H1 (cell line): ENCODE measurements around the gene ARHGAP27. TPM values are rescaled to one million over a fixed set of nuclear protein-coding genes. Genes with fewer than 3 reads are reported as not detected.

Source experiments
- CTCF ChIA-PET: fragments of 300-600 bp; sonication (Branson Sonifier 250); formaldehyde crosslinking; loops from one replicate; lab custom pipeline; 2021; ENCODE audit not compliant: partially characterized antibody; lab: Charles Lee
- POLR2A ChIA-PET: fragments of 300-600 bp; sonication (Branson Sonifier 250); formaldehyde crosslinking; loops from one replicate; lab custom pipeline; 2021; ENCODE audit warnings: inconsistent platforms; ENCODE audit not compliant: partially characterized antibody; lab: Charles Lee
- DNase-seq, 2 experiments: peaks; one replicate each; pipeline versions ENCODE4 v3.0.0 to v3.0.0-alpha.2; 2010 to 2022; ENCODE audit warnings: low spot score in 2 of 2, low read depth in 1 of 2, mixed read lengths in 1 of 2
- FAIRE-seq: peaks from 2 replicates; lab custom pipeline; 2011; peaks lifted over from hg19 to GRCh38; lab: Jason Lieb, UNC
- H2AFZ ChIP-seq: 2 replicates; pipeline ENCODE4 v1.8.1; 2012; ENCODE audit warnings: low read length, inconsistent platforms
- H2AK5ac ChIP-seq: 2 replicates; pipeline ENCODE4 v1.6.1; 2013; ENCODE audit warnings: low read depth, low read length
- H2BK120ac ChIP-seq: replicated peaks from 2 replicates; pipeline ENCODE3; 2013; ENCODE audit warnings: low read depth, low read length, inconsistent platforms
- H2BK12ac ChIP-seq: 2 replicates; pipeline ENCODE4 v1.6.1; 2013; ENCODE audit warnings: low read depth, low read length
- H2BK15ac ChIP-seq: 2 replicates; pipeline ENCODE4 v1.6.1; 2013; ENCODE audit warnings: low read length
- H2BK20ac ChIP-seq: 2 replicates; pipeline ENCODE4 v1.6.1; 2013; ENCODE audit warnings: low read length
- H2BK5ac ChIP-seq: 2 replicates; pipeline ENCODE4 v1.6.1; 2013; ENCODE audit warnings: low read depth, low read length
- H3K14ac ChIP-seq: 2 replicates; pipeline ENCODE4 v1.6.1; 2013; ENCODE audit warnings: inconsistent platforms; ENCODE audit not compliant: insufficient read length
- H3K18ac ChIP-seq: 2 replicates; pipeline ENCODE4 v1.6.1; 2013; ENCODE audit warnings: low read length; ENCODE audit errors: extremely low read depth
- H3K23ac ChIP-seq: 2 replicates; pipeline ENCODE4 v1.6.1; 2013; ENCODE audit warnings: inconsistent platforms; ENCODE audit not compliant: insufficient read length
- H3K23me2 ChIP-seq: 2 replicates; pipeline ENCODE4 v1.6.1; 2013; ENCODE audit warnings: low read depth, low read length
- H3K27ac ChIP-seq: 2 replicates; pipeline ENCODE4 v1.6.1; 2011; ENCODE audit warnings: low read depth, low read length, inconsistent platforms
- H3K27me3 ChIP-seq, 4 experiments: replicated peaks in 1 of 4; 1 replicate in 1 of 4; 2 replicates in 3 of 4; pipeline versions ENCODE4 v1.6.1 to v1.8.1; 2011 to 2013; ENCODE audit warnings: low read length in 3 of 4, mild to moderate bottlenecking in 3 of 4, inconsistent platforms in 2 of 4, mixed read lengths in 2 of 4, moderate library complexity in 1 of 4; ENCODE audit not compliant: control insufficient read depth in 3 of 4, insufficient read depth in 3 of 4; ENCODE audit errors: extremely low read depth in 1 of 4
- H3K36me3 ChIP-seq, 4 experiments: 2 replicates each; pipeline versions ENCODE4 v1.6.1 to v1.8.1; 2011 to 2013; ENCODE audit warnings: mild to moderate bottlenecking in 4 of 4, low read length in 3 of 4, moderate library complexity in 2 of 4, control low read depth in 1 of 4, inconsistent platforms in 1 of 4; ENCODE audit not compliant: insufficient read depth in 4 of 4, control insufficient read depth in 2 of 4
- H3K4ac ChIP-seq: replicated peaks from 2 replicates; pipeline ENCODE3; 2013; ENCODE audit warnings: low read length, low read depth, mixed read lengths, inconsistent platforms; ENCODE audit not compliant: insufficient read length
- H3K4me1 ChIP-seq, 4 experiments: replicated peaks in 1 of 4; 1 replicate in 1 of 4; 2 replicates in 3 of 4; pipeline versions ENCODE4 v1.6.1 to v1.8.1; 2011 to 2013; ENCODE audit warnings: low read length in 3 of 4, inconsistent platforms in 2 of 4, mixed read lengths in 1 of 4; ENCODE audit not compliant: insufficient read depth in 4 of 4, control insufficient read depth in 3 of 4
- H3K4me2 ChIP-seq, 2 experiments: 2 replicates each; pipeline versions ENCODE4 v1.6.1 to v1.8.1; 2011 to 2013; ENCODE audit warnings: low read depth in 2 of 2, low read length in 2 of 2, control low read depth in 1 of 2, inconsistent platforms in 1 of 2, mild to moderate bottlenecking in 1 of 2; ENCODE audit not compliant: insufficient read depth in 1 of 2
- H3K4me3 ChIP-seq, 4 experiments: fragments of 200-600, 300-600 bp in 1 of 4; sonication (generic), shearing (Covaris generic), sonication (Bioruptor Twin) in 1 of 4; 2 replicates each; pipeline versions ENCODE4 v1.5.1 to v1.8.1; 2011 to 2016; ENCODE audit warnings: low read length in 4 of 4, low read depth in 3 of 4, control low read depth in 2 of 4, inconsistent platforms in 2 of 4, mild to moderate bottlenecking in 2 of 4, mixed read lengths in 1 of 4, moderate library complexity in 1 of 4; ENCODE audit not compliant: insufficient read depth in 2 of 4; ENCODE audit errors: extremely low read depth in 1 of 4
- H3K56ac ChIP-seq: replicated peaks from 2 replicates; pipeline ENCODE3; 2013; ENCODE audit warnings: low read depth, mild to moderate bottlenecking, mixed read lengths, low read length, inconsistent platforms; ENCODE audit not compliant: insufficient read length
- H3K79me1 ChIP-seq: 2 replicates; pipeline ENCODE4 v1.6.1; 2013; ENCODE audit warnings: low read depth, low read length, control low read depth
- H3K79me2 ChIP-seq, 2 experiments: 2 replicates each; pipeline versions ENCODE4 v1.6.1 to v1.8.1; 2012 to 2013; ENCODE audit warnings: low read length in 2 of 2, mild to moderate bottlenecking in 2 of 2, inconsistent platforms in 1 of 2; ENCODE audit not compliant: insufficient read depth in 2 of 2, control insufficient read depth in 1 of 2
- H3K9ac ChIP-seq, 4 experiments: replicated peaks in 1 of 4; 1 replicate in 1 of 4; 2 replicates in 3 of 4; pipeline versions ENCODE4 v1.6.1 to v1.8.1; 2011 to 2013; ENCODE audit warnings: low read depth in 3 of 4, low read length in 3 of 4, control low read depth in 2 of 4, mild to moderate bottlenecking in 2 of 4, moderate library complexity in 2 of 4, inconsistent platforms in 1 of 4; ENCODE audit errors: extremely low read depth in 1 of 4
- H3K9me3 ChIP-seq, 2 experiments: 2 replicates each; pipeline versions ENCODE4 v1.6.1 to v1.8.1; 2012 to 2013; ENCODE audit warnings: mild to moderate bottlenecking in 2 of 2, moderate library complexity in 2 of 2, control low read depth in 1 of 2, inconsistent platforms in 1 of 2, low read depth in 1 of 2, low read length in 1 of 2, mixed read lengths in 1 of 2; ENCODE audit not compliant: insufficient read depth in 2 of 2
- H4K20me1 ChIP-seq, 2 experiments: replicated peaks in 1 of 2; 2 replicates each; pipeline versions ENCODE3 to v1.8.1; 2011 to 2013; ENCODE audit warnings: inconsistent platforms in 2 of 2, low read length in 2 of 2, mild to moderate bottlenecking in 1 of 2; ENCODE audit not compliant: insufficient read depth in 2 of 2, control insufficient read depth in 1 of 2
- H4K5ac ChIP-seq: 2 replicates; pipeline ENCODE4 v1.6.1; 2013; ENCODE audit warnings: low read length, low read depth, mixed read lengths, inconsistent platforms; ENCODE audit not compliant: insufficient read length
- H4K8ac ChIP-seq: 2 replicates; pipeline ENCODE4 v1.8.0; 2013; ENCODE audit warnings: mild to moderate bottlenecking, moderate library complexity, low read length, inconsistent platforms; ENCODE audit not compliant: insufficient read depth; ENCODE audit errors: extremely low read depth
- H4K91ac ChIP-seq: replicated peaks from 2 replicates; pipeline ENCODE3; 2013; ENCODE audit warnings: low read length, mixed read lengths, inconsistent platforms; ENCODE audit not compliant: insufficient read length
- CREB1 ChIP-seq: IDR thresholded peaks from 2 replicates; pipeline ENCODE4 v1.6.1; 2012; ENCODE audit warnings: inconsistent platforms
- EGR1 ChIP-seq: IDR thresholded peaks from 2 replicates; pipeline ENCODE4 v1.6.1; 2011; ENCODE audit warnings: low read depth, low read length, borderline replicate concordance
- GABPA ChIP-seq: IDR thresholded peaks from 2 replicates; pipeline ENCODE4 v1.6.1; 2011; ENCODE audit warnings: mild to moderate bottlenecking, low read length, moderate library complexity, borderline replicate concordance; ENCODE audit not compliant: insufficient read depth
- JUN ChIP-seq: IDR thresholded peaks from 2 replicates; pipeline ENCODE4 v1.6.1; 2011; ENCODE audit warnings: low read depth, mild to moderate bottlenecking, improper control_type of control experiment, low read length
- KDM4A ChIP-seq: IDR thresholded peaks from one replicate; pipeline ENCODE4 v1.7.1; 2012; ENCODE audit warnings: low read depth, mild to moderate bottlenecking, moderate library complexity, low read length, inconsistent platforms; ENCODE audit not compliant: severe bottlenecking
- SP1 ChIP-seq: IDR thresholded peaks from 2 replicates; pipeline ENCODE4 v1.6.1; 2011; ENCODE audit warnings: low read depth, low read length
- SRF ChIP-seq: IDR thresholded peaks from 2 replicates; pipeline ENCODE4 v1.6.1; 2011; ENCODE audit warnings: mild to moderate bottlenecking, low read depth, low read length, moderate library complexity
- SUZ12 ChIP-seq: fragments of 200-600 bp; sonication (generic); IDR thresholded peaks from 2 replicates; pipeline ENCODE4 v1.6.1; 2012; ENCODE audit warnings: mild to moderate bottlenecking, inconsistent platforms, low read length, moderate library complexity, mixed read lengths
- TBP ChIP-seq: IDR thresholded peaks from 2 replicates; pipeline ENCODE4 v1.6.1; 2011; ENCODE audit warnings: low read depth, low read length, improper control_type of control experiment
- TCF12 ChIP-seq: IDR thresholded peaks from 2 replicates; pipeline ENCODE4 v1.6.1; 2011; ENCODE audit warnings: low read depth, mild to moderate bottlenecking, low read length
- YY1 ChIP-seq: IDR thresholded peaks from 2 replicates; pipeline ENCODE4 v1.6.1; 2011; ENCODE audit warnings: low read depth, mild to moderate bottlenecking, low read length
- ZNF274 ChIP-seq: IDR thresholded peaks from 2 replicates; pipeline ENCODE4 v1.7.0; 2012; ENCODE audit warnings: low read length, borderline replicate concordance; ENCODE audit errors: extremely low read depth
- WGBS, 2 experiments: shearing (Covaris generic) in 1 of 2; methylation state at CpG; one replicate each; pipeline versions ENCODE4 v1.1.6 to v1.1.7; 2013 to 2015; ENCODE audit warnings: low lambda C conversion rate in 2 of 2, mixed read lengths in 2 of 2, inconsistent platforms in 1 of 2, low coverage in 1 of 2, missing lambda C conversion rate in 1 of 2; ENCODE audit not compliant: insufficient replicate concordance in 2 of 2, insufficient coverage in 1 of 2, insufficient read length in 1 of 2; ENCODE audit errors: extremely low coverage in 1 of 2, missing lambda C conversion rate in 1 of 2; 5-methylcytosine and 5-hydroxymethylcytosine counted together
- polyA plus RNA-seq, 7 experiments: library from polyadenylated mRNA; depleted of rRNA in 3 of 7; stranded (reverse) in 5 of 7; unstranded in 2 of 7; fragments of >200 nt in 5 of 7; fragments of 200-250 nt in 2 of 7; gene quantifications; 1 replicate in 5 of 7; 2 replicates in 1 of 7; 4 replicates in 1 of 7; pipeline versions ENCODE4 v1.2.1 to v1.2.3, GENCODE V29; 2011 to 2013; ENCODE audit warnings: missing spikeins in 2 of 7, mixed read lengths in 2 of 7
- total RNA-seq: library from RNA; stranded (reverse); fragmentation: NEBNext Ultra II Directional; extraction: Animal tissue kit (Norgen Biotek cat#: 25700); gene quantifications from 2 replicates; pipeline ENCODE4 v1.2.1, GENCODE V29; 2021
- TF ChIP-seq, protein P1 (sequence below), 3 experiments: IDR thresholded peaks; 1 replicate in 2 of 3; 2 replicates in 1 of 3; pipeline versions ENCODE4 v1.5.1 to v1.6.1; 2011; ENCODE audit warnings: low read length in 3 of 3, mild to moderate bottlenecking in 3 of 3, inconsistent platforms in 2 of 3, low read depth in 1 of 3, moderate library complexity in 1 of 3; ENCODE audit not compliant: insufficient read depth in 1 of 3; ENCODE audit errors: control extremely low read depth in 1 of 3

ARHGAP27 gene
- total and polyA plus RNA-seq, 2 of the 8 experiments (the other 6 are each of a cell fraction or from before 2014, with no cell fraction given): 11.6 to 13.1 TPM

DNA sequence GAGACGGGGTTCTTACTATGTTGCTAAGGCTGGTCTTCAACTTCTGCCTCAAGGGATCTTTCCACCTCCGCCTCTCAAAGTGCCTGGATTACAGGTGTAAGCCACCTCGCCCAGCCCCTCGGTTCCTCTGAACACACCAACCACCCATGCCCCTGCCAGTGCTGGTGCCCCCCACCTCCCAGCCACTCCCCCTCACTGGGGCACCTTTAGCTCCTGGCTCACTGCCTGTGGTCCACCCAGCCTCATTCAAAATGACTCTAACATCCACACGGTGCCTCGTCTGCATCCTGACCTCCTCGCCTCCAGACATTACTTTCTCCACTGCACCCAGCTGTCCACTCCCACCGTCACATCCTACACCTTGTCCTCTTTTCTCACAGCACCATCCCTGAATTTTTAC, 55.3 kb downstream of the ARHGAP27 start:
- Histone ChIP-seq H3K9ac (no peak overlapping the region), H3K36me3 (no peaks in the 10 kb centered on the region), H3K79me2 (no peaks in the 10 kb centered on the region), H2BK20ac (0 out of 2 replicates have a peak overlapping the region, but pooled peaks have one; percentile 6), H4K5ac (no peak overlapping the region), H3K18ac (no peak overlapping the region), H3K79me1 (no peaks in the 10 kb centered on the region), H3K23ac (no peak overlapping the region), H2BK12ac (peak overlapping the region; percentile 68; the same call in 1 of the 2 replicates), H3K9me3 (no peaks in the 10 kb centered on the region), H4K91ac (no peak overlapping the region), H3K27me3 (no peaks in the 10 kb centered on the region), H3K56ac (no peak overlapping the region), H2BK5ac (no peak overlapping the region; the same call in 1 of the 2 replicates), H3K4me3 (no peak overlapping the region), H3K4me1 (peaks cover 3 to 22% (median 12%) of the 10 kb centered on the region in 4 experiments), H2AK5ac (no peak overlapping the region), H3K23me2 (no peaks in the 10 kb centered on the region), H4K8ac (no peak overlapping the region), H3K14ac (no peak overlapping the region), H4K20me1 (no peaks in the 10 kb centered on the region), H3K27ac (no peak overlapping the region), H2BK120ac (no peak overlapping the region), H2BK15ac (no peak overlapping the region), H3K4ac (no peak overlapping the region), H3K4me2 (no peak overlapping the region), H2AFZ (no peak overlapping the region)
- DNase-seq (no peak), FAIRE-seq (no peak)
- ChIA-PET POLR2A (interaction anchor here (1.8 kb wide), 1 partner anchor 10 kb away, joined by 5 read pairs; no protein-coding TSS in a partner anchor), CTCF (interaction anchor here (0.7 to 6.0 kb wide), 12 partner anchors 7 to 242 kb away, joined by 3 to 50 read pairs (median 4); partner anchors contain the start of gene ACBD4)
- WGBS, 2 experiments: 95% methylated on average over 8 of the region's 8 CpGs; no CpG with 5 or more reads in 1 of the 2 experiments
- TF ChIP-seq, protein P1, sequence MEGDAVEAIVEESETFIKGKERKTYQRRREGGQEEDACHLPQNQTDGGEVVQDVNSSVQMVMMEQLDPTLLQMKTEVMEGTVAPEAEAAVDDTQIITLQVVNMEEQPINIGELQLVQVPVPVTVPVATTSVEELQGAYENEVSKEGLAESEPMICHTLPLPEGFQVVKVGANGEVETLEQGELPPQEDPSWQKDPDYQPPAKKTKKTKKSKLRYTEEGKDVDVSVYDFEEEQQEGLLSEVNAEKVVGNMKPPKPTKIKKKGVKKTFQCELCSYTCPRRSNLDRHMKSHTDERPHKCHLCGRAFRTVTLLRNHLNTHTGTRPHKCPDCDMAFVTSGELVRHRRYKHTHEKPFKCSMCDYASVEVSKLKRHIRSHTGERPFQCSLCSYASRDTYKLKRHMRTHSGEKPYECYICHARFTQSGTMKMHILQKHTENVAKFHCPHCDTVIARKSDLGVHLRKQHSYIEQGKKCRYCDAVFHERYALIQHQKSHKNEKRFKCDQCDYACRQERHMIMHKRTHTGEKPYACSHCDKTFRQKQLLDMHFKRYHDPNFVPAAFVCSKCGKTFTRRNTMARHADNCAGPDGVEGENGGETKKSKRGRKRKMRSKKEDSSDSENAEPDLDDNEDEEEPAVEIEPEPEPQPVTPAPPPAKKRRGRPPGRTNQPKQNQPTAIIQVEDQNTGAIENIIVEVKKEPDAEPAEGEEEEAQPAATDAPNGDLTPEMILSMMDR (IDR thresholded peaks at IDR 0.05; ENCODE audit: control extremely low read depth in 1 of 3, insufficient read depth in 1 of 3, low read depth in 1 of 3, low read length in 3 of 3): no peak
- TF ChIP-seq ZNF274 (no peak), SRF (no peak), SP1 (no peak), TBP (no peak), JUN (no peak), EGR1 (no peak), YY1 (no peak), TCF12 (no peak), KDM4A (no peak), GABPA (no peak), SUZ12 (no peak), CREB1 (no peak)
